ENCODE results near the gene NPB.
A peak's percentile ranks its signal among the peaks of the same experiment; 100 is the strongest.

The NPB gene

GRCh38 chr17:81912441-81913309 lies 10.6 kb downstream of the NPB start:
- peaks cover 4% of the 10 kb centered on the region for H3K27me3 Mint-ChIP-seq (ENCODE audit: low read depth)
- H3K4me1 Mint-ChIP-seq: peaks cover 8% of the 10 kb centered on the region
- no peak overlapping the region for H3K27ac Mint-ChIP-seq
- no peaks in the 10 kb centered on the region for H3K9me3 Mint-ChIP-seq
- H3K36me3 Mint-ChIP-seq (ENCODE audit: low read depth): peaks cover 24% of the 10 kb centered on the region
- no peak for TF ChIP-seq CTCF (IDR thresholded peaks at IDR 0.05; ENCODE audit: unreplicated experiment in 3 of 3)
- H3K4me3 Mint-ChIP-seq: peak overlapping the region; percentile 66 to 76 (median 69)

- Mint-ChIP-seq H3K4me3 (peak overlapping the region; percentile 16 to 76 (median 53)), H3K4me1 (peaks cover 8% of the 10 kb centered on the region), H3K27me3 (ENCODE audit: low read depth) (peaks cover 4% of the 10 kb centered on the region), H3K36me3 (ENCODE audit: low read depth) (peaks cover 24% of the 10 kb centered on the region), H3K9me3 (no peaks in the 10 kb centered on the region), H3K27ac (no peak overlapping the region)
- no peak for TF ChIP-seq CTCF (IDR thresholded peaks at IDR 0.05; ENCODE audit: unreplicated experiment in 3 of 3)
Observed at GRCh38 chr17:81913394-81914102, 11.5 kb downstream of the NPB start.

GRCh38 chr17:81914103-81914850 lies 12.2 kb downstream of the NPB start:
- H3K36me3 Mint-ChIP-seq (ENCODE audit: low read depth): peaks cover 25% of the 10 kb centered on the region
- TF ChIP-seq CTCF (IDR thresholded peaks at IDR 0.05; ENCODE audit: unreplicated experiment in 3 of 3): no peak
- no peak overlapping the region for H3K27ac Mint-ChIP-seq
- peaks cover 4% of the 10 kb centered on the region for H3K27me3 Mint-ChIP-seq (ENCODE audit: low read depth)
- peak overlapping the region in 1 of 3 experiments; percentile 21 for H3K4me3 Mint-ChIP-seq
- H3K9me3 Mint-ChIP-seq: no peaks in the 10 kb centered on the region
- peaks cover 8% of the 10 kb centered on the region for H3K4me1 Mint-ChIP-seq

DNA sequence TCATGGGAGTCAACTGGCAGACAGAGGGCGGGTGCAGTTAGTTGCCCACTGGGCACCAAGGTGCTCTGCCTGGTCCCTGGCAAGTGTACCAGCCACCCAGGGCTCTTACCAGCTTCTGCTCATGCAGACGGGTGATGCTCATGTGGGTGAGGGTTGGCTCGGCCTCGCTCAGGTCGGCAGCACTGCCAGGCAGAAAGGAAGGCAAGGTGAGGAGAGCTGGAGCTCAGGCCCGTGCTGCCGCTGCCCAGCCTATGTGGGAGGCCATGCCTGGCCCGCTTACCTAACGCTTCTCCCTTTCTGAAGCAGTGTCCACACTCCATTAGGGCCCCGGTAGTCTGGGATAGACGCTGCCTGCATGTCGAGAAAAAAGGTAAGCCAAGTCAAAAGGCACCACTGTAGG lies 13.3 kb downstream of the NPB start:
- Mint-ChIP-seq H3K9me3 (no peaks in the 10 kb centered on the region), H3K36me3 (ENCODE audit: low read depth) (peaks cover 29% of the 10 kb centered on the region), H3K27me3 (ENCODE audit: low read depth) (peaks cover 4% of the 10 kb centered on the region), H3K4me1 (peaks cover 8% of the 10 kb centered on the region), H3K4me3 (peak overlapping the region in 1 of 3 experiments; percentile 48), H3K27ac (no peak overlapping the region)
- no peak for TF ChIP-seq CTCF (IDR thresholded peaks at IDR 0.05; ENCODE audit: unreplicated experiment in 3 of 3)

DNA sequence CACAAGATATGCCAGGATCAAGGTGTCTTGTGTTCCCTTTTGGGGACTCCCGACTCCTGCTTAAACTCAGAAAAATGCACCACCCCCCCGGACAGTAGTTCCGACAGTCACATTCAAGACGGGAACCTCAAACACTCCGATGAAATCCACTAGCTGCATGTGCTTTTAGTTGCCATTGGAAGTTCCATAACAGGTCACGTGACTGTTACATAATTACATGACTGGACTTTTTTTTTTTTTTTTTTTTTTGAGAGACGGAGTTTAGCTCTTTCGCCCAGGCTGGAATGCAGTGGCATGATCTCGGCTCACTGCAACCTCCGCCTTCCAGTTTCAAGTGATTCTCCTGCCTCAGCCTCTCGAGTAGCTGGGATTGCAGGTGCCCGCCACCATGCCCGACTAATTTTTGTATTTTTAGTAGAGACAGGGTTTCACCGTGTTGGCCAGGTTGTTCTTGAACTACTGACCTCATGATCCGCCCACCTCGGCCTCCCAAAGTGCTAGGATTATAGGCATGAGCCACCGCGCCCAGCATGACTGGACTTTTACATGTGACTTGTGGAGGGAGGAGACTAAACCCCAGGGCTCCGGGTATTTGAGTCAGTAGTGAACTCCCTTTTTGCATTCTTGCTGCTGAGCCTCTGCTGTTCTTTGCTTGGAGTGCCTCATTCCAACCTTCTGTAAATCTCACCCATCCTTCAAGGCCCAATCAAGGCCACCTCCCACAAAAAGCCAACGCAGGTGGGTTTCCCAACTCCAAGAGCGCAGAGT lies 14.4 kb downstream of the NPB start:
- H3K4me3 Mint-ChIP-seq: peak overlapping the region; percentile 78 to 80 (median 78)
- peaks cover 12% of the 10 kb centered on the region for H3K4me1 Mint-ChIP-seq
- H3K36me3 Mint-ChIP-seq (ENCODE audit: low read depth): peaks cover 34% of the 10 kb centered on the region
- no peak overlapping the region for H3K27ac Mint-ChIP-seq
- TF ChIP-seq CTCF (IDR thresholded peaks at IDR 0.05; ENCODE audit: unreplicated experiment in 3 of 3): no peak
- H3K9me3 Mint-ChIP-seq: no peaks in the 10 kb centered on the region
- peaks cover 4% of the 10 kb centered on the region for H3K27me3 Mint-ChIP-seq (ENCODE audit: low read depth)
